Measurements from ENCODE around the gene EOGT.

The EOGT gene

GRCh38 chr3:68963891-68964290, 49.6 kb downstream of the EOGT start:
- no peak for DNase-seq (ENCODE audit: extremely low read depth in 1 of 2, low read depth in 1 of 2)

GRCh38 chr3:68963376-68963775, 50.1 kb downstream of the EOGT start:
- DNase-seq (ENCODE audit: extremely low read depth in 1 of 2, low read depth in 1 of 2): no peak

GRCh38 chr3:68958932-68959331, 54.6 kb downstream of the EOGT start:
- DNase-seq (ENCODE audit: extremely low read depth in 1 of 2, low read depth in 1 of 2): no peak

- DNase-seq (ENCODE audit: extremely low read depth in 1 of 2, low read depth in 1 of 2): no peak
Observed at GRCh38 chr3:68957895-68958294, 55.6 kb downstream of the EOGT start.

- no peak for DNase-seq (ENCODE audit: extremely low read depth in 1 of 2, low read depth in 1 of 2)
Observed at GRCh38 chr3:68953816-68954444, 59.6 kb downstream of the EOGT start.

- no peak for DNase-seq (ENCODE audit: extremely low read depth in 1 of 2, low read depth in 1 of 2)
Observed at GRCh38 chr3:68945225-68945624, 68.3 kb downstream of the EOGT start.

- DNase-seq (ENCODE audit: extremely low read depth in 1 of 2, low read depth in 1 of 2): no peak
Observed at GRCh38 chr3:68943753-68944500, 69.6 kb downstream of the EOGT start.

GRCh38 chr3:68941055-68941454, 72.4 kb downstream of the EOGT start:
- DNase-seq (ENCODE audit: extremely low read depth in 1 of 2, low read depth in 1 of 2): no peak

GRCh38 chr3:68936856-68937255, 76.6 kb downstream of the EOGT start:
- no peak for DNase-seq (ENCODE audit: extremely low read depth in 1 of 2, low read depth in 1 of 2)

GRCh38 chr3:68935778-68936177, 77.7 kb downstream of the EOGT start:
- no peak for DNase-seq (ENCODE audit: extremely low read depth in 1 of 2, low read depth in 1 of 2)

GRCh38 chr3:68931406-68932149, 81.9 kb downstream of the EOGT start:
- no peak for DNase-seq (ENCODE audit: extremely low read depth in 1 of 2, low read depth in 1 of 2)

Measured in activated CD8-positive, alpha-beta memory T cell treated with anti-CD3 and anti-CD28 coated beads for 1 hour (primary cell).